IMR-90 (cell line): ENCODE data around the gene SFSWAP. TPM values are rescaled to one million over a fixed set of nuclear protein-coding genes. Genes with fewer than 3 reads are reported as not detected.

ENCODE experiments used
- ATAC-seq: fragments of 200-7000 bp; cut with Tn5 transposase; 2 replicates; pipeline ENCODE4 v1.9.1; 2020; ENCODE audit warnings: low read depth, mild to moderate bottlenecking, moderate library complexity
- BruUV-seq: library from RNA; stranded (reverse); fragments of 400-500 nt; replicated peaks from 2 replicates; lab custom pipeline; 2021; lab: Mats Ljungman, UMichigan
- CTCF ChIA-PET: fragments of 300-600 bp; formaldehyde crosslinking; extraction: SDS; loops from one replicate; lab custom pipeline; 2021; ENCODE audit warnings: antibody characterized with exemption; lab: Yijun Ruan, JAX
- POLR2A ChIA-PET: fragments of 300-600 bp; sonication (Branson Sonifier 250); formaldehyde crosslinking; loops from one replicate; lab custom pipeline; 2022; ENCODE audit warnings: antibody characterized with exemption; ENCODE audit not compliant: unreplicated experiment; lab: Charles Lee
- DNase-seq: peaks from one replicate; pipeline ENCODE4 v3.0.0; 2013
- H2AFZ ChIP-seq: replicated peaks from 2 replicates; pipeline ENCODE3; 2013; ENCODE audit warnings: low read length, mild to moderate bottlenecking; ENCODE audit not compliant: poor library complexity
- H2AK5ac ChIP-seq: 2 replicates; pipeline ENCODE4 v1.6.1; 2013; ENCODE audit warnings: low read depth, low read length, inconsistent platforms
- H2AK9ac ChIP-seq: replicated peaks from 2 replicates; pipeline ENCODE3; 2013; ENCODE audit warnings: mild to moderate bottlenecking, low read depth, low read length, moderate library complexity; ENCODE audit not compliant: poor library complexity
- H2BK120ac ChIP-seq: 2 replicates; pipeline ENCODE4 v1.6.1; 2013; ENCODE audit warnings: low read depth, low read length, inconsistent platforms
- H2BK15ac ChIP-seq: 3 replicates; pipeline ENCODE4 v1.6.1; 2013; ENCODE audit warnings: low read depth, low read length, inconsistent platforms
- H2BK20ac ChIP-seq: 2 replicates; pipeline ENCODE4 v1.6.1; 2013; ENCODE audit warnings: low read depth, mild to moderate bottlenecking, inconsistent platforms, low read length, moderate library complexity
- H2BK5ac ChIP-seq: 2 replicates; pipeline ENCODE4 v1.6.1; 2013; ENCODE audit warnings: mild to moderate bottlenecking, low read depth, low read length, inconsistent platforms; ENCODE audit not compliant: poor library complexity, severe bottlenecking
- H3K14ac ChIP-seq: replicated peaks from 2 replicates; pipeline ENCODE4 v1.6.1; 2013; ENCODE audit warnings: low read depth, low read length, inconsistent platforms
- H3K18ac ChIP-seq: 2 replicates; pipeline ENCODE4 v1.6.1; 2013; ENCODE audit warnings: low read depth, low read length, control low read depth
- H3K23ac ChIP-seq: 2 replicates; pipeline ENCODE4 v1.6.1; 2013; ENCODE audit warnings: low read depth, low read length, inconsistent platforms
- H3K27ac ChIP-seq: 2 replicates; pipeline ENCODE4 v1.5.1; 2013; ENCODE audit warnings: mild to moderate bottlenecking, control low read depth, low read length; ENCODE audit not compliant: insufficient read depth
- H3K27me3 ChIP-seq: 2 replicates; pipeline ENCODE4 v1.6.1; 2013; ENCODE audit warnings: low read length; ENCODE audit not compliant: control insufficient read depth, insufficient read depth
- H3K36me3 ChIP-seq: 2 replicates; pipeline ENCODE4 v1.6.1; 2013; ENCODE audit warnings: low read length, mixed read lengths; ENCODE audit not compliant: control insufficient read depth, insufficient read depth
- H3K4ac ChIP-seq: 2 replicates; pipeline ENCODE4 v1.6.1; 2013; ENCODE audit warnings: low read depth, low read length, inconsistent platforms
- H3K4me1 ChIP-seq: 2 replicates; pipeline ENCODE4 v1.6.1; 2013; ENCODE audit warnings: low read length, mixed read lengths; ENCODE audit not compliant: control insufficient read depth, insufficient read depth
- H3K4me2 ChIP-seq: 2 replicates; pipeline ENCODE4 v1.6.1; 2013; ENCODE audit warnings: low read depth, mild to moderate bottlenecking, control low read depth, low read length, moderate library complexity
- H3K4me3 ChIP-seq: 2 replicates; pipeline ENCODE4 v1.5.1; 2013; ENCODE audit warnings: low read depth, mild to moderate bottlenecking, control low read depth, low read length, moderate library complexity; ENCODE audit not compliant: insufficient read depth
- H3K56ac ChIP-seq: 2 replicates; pipeline ENCODE4 v1.6.1; 2013; ENCODE audit warnings: low read length, inconsistent platforms; ENCODE audit not compliant: insufficient read depth; ENCODE audit errors: extremely low read depth
- H3K79me1 ChIP-seq, 2 experiments: 2 replicates each; pipeline ENCODE4 v1.6.1; 2013; ENCODE audit warnings: low read length in 2 of 2, inconsistent platforms in 1 of 2, low read depth in 1 of 2
- H3K9ac ChIP-seq: 2 replicates; pipeline ENCODE4 v1.6.1; 2013; ENCODE audit warnings: low read depth, low read length, control low read depth
- H3K9me1 ChIP-seq: 2 replicates; pipeline ENCODE4 v1.6.1; 2013; ENCODE audit warnings: low read length, inconsistent platforms; ENCODE audit not compliant: insufficient read depth
- H3K9me3 ChIP-seq: 2 replicates; pipeline ENCODE4 v1.6.1; 2013; ENCODE audit warnings: low read length; ENCODE audit not compliant: control insufficient read depth, insufficient read depth
- H4K20me1 ChIP-seq: 2 replicates; pipeline ENCODE4 v1.6.1; 2013; ENCODE audit warnings: low read length, inconsistent platforms; ENCODE audit not compliant: insufficient read depth
- H4K5ac ChIP-seq: 2 replicates; pipeline ENCODE4 v1.6.1; 2013; ENCODE audit warnings: mild to moderate bottlenecking, low read depth, low read length, control low read depth
- H4K8ac ChIP-seq, 2 experiments: 2 replicates each; pipeline ENCODE4 v1.6.1; 2013; ENCODE audit warnings: low read depth in 2 of 2, low read length in 2 of 2, control low read depth in 1 of 2, inconsistent platforms in 1 of 2
- H4K91ac ChIP-seq: 2 replicates; pipeline ENCODE4 v1.6.1; 2013; ENCODE audit warnings: low read depth, low read length, inconsistent platforms; ENCODE audit not compliant: insufficient read depth
- ELK1 ChIP-seq: fragments of 150-350 bp; IDR thresholded peaks from 2 replicates; pipeline ENCODE4 v1.6.1; 2016; ENCODE audit warnings: low read depth, mild to moderate bottlenecking, low read length, moderate library complexity, borderline replicate concordance
- MAZ ChIP-seq: IDR thresholded peaks from 2 replicates; pipeline ENCODE4 v1.6.1; 2012; ENCODE audit warnings: low read depth, mild to moderate bottlenecking, low read length, improper control_type of control experiment, moderate library complexity, borderline replicate concordance
- POLR2A ChIP-seq: IDR thresholded peaks from 2 replicates; pipeline ENCODE4 v1.6.1; 2012; ENCODE audit warnings: mild to moderate bottlenecking, low read depth, low read length
- RAD21 ChIP-seq: IDR thresholded peaks from 2 replicates; pipeline ENCODE4 v1.6.1; 2012; ENCODE audit warnings: low read length, improper control_type of control experiment
- RFX5 ChIP-seq: IDR thresholded peaks from 2 replicates; pipeline ENCODE4 v1.8.0; 2012; ENCODE audit warnings: low read depth, mild to moderate bottlenecking, low read length, moderate library complexity
- WGBS, 2 experiments: methylation state at CpG; one replicate each; pipeline versions ENCODE4 v1.1.5 to v1.1.7; 2013; ENCODE audit warnings: missing lambda C conversion rate in 2 of 2; ENCODE audit not compliant: insufficient read length in 1 of 2; ENCODE audit errors: extremely low coverage in 2 of 2; 5-methylcytosine and 5-hydroxymethylcytosine counted together
- dilution Hi-C: fragments of 300-500 bp; cut with HindIII; formaldehyde crosslinking; loops from one replicate; pipeline ENCODE4 v1.14.3; 2018; ENCODE audit warnings: low sequenced_read_pairs; ENCODE audit not compliant: unreplicated experiment
- in situ Hi-C: fragments of 300-500 bp; cut with MboI; formaldehyde crosslinking; loops from 3 replicates; pipeline ENCODE4 v1.14.3; 2019; ENCODE audit warnings: low sequenced_read_pairs, inconsistent platforms, mixed read lengths
- intact Hi-C: fragments of 100-400 bp; cut with micrococcal nuclease; formaldehyde crosslinking; loops from 2 replicates; pipeline ENCODE4 v1.10.0; 2022
- polyA plus RNA-seq, 3 experiments: library from polyadenylated mRNA; depleted of rRNA; stranded (reverse); fragments of >200 nt; gene quantifications; 2 replicates each; pipeline ENCODE4 v1.2.3, GENCODE V29; 2012; ENCODE audit warnings: low replicate concordance in 1 of 3
- total RNA-seq: library from RNA; depleted of rRNA; stranded (reverse); fragments of >200 nt; gene quantifications from 2 replicates; pipeline ENCODE4 v1.2.3, GENCODE V29; 2012

The SFSWAP gene
- total and polyA plus RNA-seq, 2 of the 4 experiments (the other 2 are of a cell fraction) = 19.7 to 22.4 TPM

- no peak overlapping the region for H4K5ac ChIP-seq
- no peak overlapping the region for H3K27ac ChIP-seq
- intact Hi-C loops (no loop called here), in situ Hi-C loops (no loop called here), dilution Hi-C loops (no loop called here)
- no peak overlapping the region for H3K4ac ChIP-seq
- H2AK5ac ChIP-seq = no peak overlapping the region
- H3K9me3 ChIP-seq = no peaks in the 10 kb centered on the region
- no CpG with 5 or more reads among the region's 23 CpGs for WGBS, 2 experiments
- H2BK15ac ChIP-seq = no peak overlapping the region
- POLR2A ChIA-PET = no interaction called here
- BruUV-seq = no TSS peak
- DNase-seq = no peak
- no peak overlapping the region for H3K56ac ChIP-seq
- no peaks in the 10 kb centered on the region for H3K27me3 ChIP-seq
- CTCF ChIA-PET = no interaction called here
- H2AK9ac ChIP-seq = no peak overlapping the region
- H4K20me1 ChIP-seq = peaks cover 3% of the 10 kb centered on the region; the same call in 1 of the 2 replicates
- H3K18ac ChIP-seq = no peak overlapping the region
- H3K9me1 ChIP-seq = no peaks in the 10 kb centered on the region
- TF ChIP-seq ELK1 = no peak
- no peak for TF ChIP-seq RAD21
- TF ChIP-seq MAZ = no peak
- TF ChIP-seq POLR2A = no peak
- no peak for TF ChIP-seq RFX5
- no peak overlapping the region for H2BK20ac ChIP-seq
- peaks cover 3 to 14% of the 10 kb centered on the region in 2 experiments; a peak in 3 of 4 replicates for H3K79me1 ChIP-seq
- no peak overlapping the region for H3K9ac ChIP-seq
- no peak overlapping the region for H2BK5ac ChIP-seq
- no peak for ATAC-seq
- H3K4me3 ChIP-seq = no peak overlapping the region
- H3K23ac ChIP-seq = no peak overlapping the region
- H3K36me3 ChIP-seq = peaks cover 19% of the 10 kb centered on the region
- H4K91ac ChIP-seq = no peak overlapping the region
- no peak overlapping the region for H2BK120ac ChIP-seq
- no peak overlapping the region for H2AFZ ChIP-seq
- peaks cover 2% of the 10 kb centered on the region; the same call in 1 of the 2 replicates for H3K4me1 ChIP-seq
- no peak overlapping the region for H4K8ac ChIP-seq
- H3K4me2 ChIP-seq = no peak overlapping the region
- no peak overlapping the region for H3K14ac ChIP-seq
Measured at GRCh38 chr12:131779027-131779426, 68.1 kb downstream of the SFSWAP start.
